Tibial nerve (tissue), 4 donors: ENCODE results near the gene S100A7A. TPM values are rescaled to one million over a fixed set of nuclear protein-coding genes. Genes with fewer than 3 reads are reported as not detected.

ENCODE experiments used
- DNase-seq, 2 donors: peaks; one replicate each; pipeline ENCODE4 v3.0.0-alpha.2; 2019; ENCODE audit warnings: low spot score in 2 of 2
- H3K27ac ChIP-seq, 4 donors: fragments of 200-600 bp; sonication (generic) in 3 of 4; one replicate each; pipeline ENCODE4 v1.5.1; 2017 to 2019; ENCODE audit warnings: mild to moderate bottlenecking in 1 of 4
- H3K27me3 ChIP-seq, 2 donors: fragments of 200-600 bp; sonication (generic) in 1 of 2; one replicate each; pipeline versions ENCODE4 v1.5.1 to v1.6.0; 2017 to 2019
- H3K36me3 ChIP-seq, 3 donors: fragments of 200-600 bp; sonication (generic); one replicate each; pipeline ENCODE4 v1.5.1; 2018 to 2019
- H3K4me1 ChIP-seq, 4 donors: fragments of 200-600 bp; sonication (generic) in 3 of 4; one replicate each; pipeline ENCODE4 v1.5.1; 2017 to 2019
- H3K4me3 ChIP-seq, 4 donors: fragments of 200-600 bp; sonication (generic) in 3 of 4; one replicate each; pipeline ENCODE4 v1.5.1; 2017 to 2019; ENCODE audit warnings: mild to moderate bottlenecking in 1 of 4, moderate library complexity in 1 of 4
- H3K9me3 ChIP-seq, 4 donors: fragments of 200-600 bp; sonication (generic) in 3 of 4; one replicate each; pipeline ENCODE4 v1.5.1; 2017 to 2019
- EP300 ChIP-seq, 2 donors: sonication (generic); formaldehyde crosslinking; IDR thresholded peaks; one replicate each; pipeline ENCODE4 v1.6.1; 2017; ENCODE audit warnings: antibody characterized with exemption in 2 of 2, mild to moderate bottlenecking in 1 of 2
- POLR2A ChIP-seq, 2 donors: fragments of 450-650 bp; IDR thresholded peaks; one replicate each; pipeline ENCODE4 v1.6.1; 2017; ENCODE audit warnings: antibody characterized with exemption in 2 of 2, mild to moderate bottlenecking in 2 of 2, moderate library complexity in 2 of 2
- WGBS, 2 donors: methylation state at CpG; one replicate each; pipeline ENCODE4 v1.1.5; 2018; 5-methylcytosine and 5-hydroxymethylcytosine counted together
- total RNA-seq, 4 donors: library from RNA; depleted of rRNA; stranded (reverse); fragments of >200 nt; gene quantifications; one replicate each; pipeline ENCODE4 v1.1.0, GENCODE V29; 2016
- TF ChIP-seq, protein P1 (sequence below), 5 experiments: fragments of 200-600 bp in 3 of 5; fragments of 450-650 bp in 2 of 5; sonication (generic) in 3 of 5; IDR thresholded peaks; one replicate each; pipeline ENCODE4 v1.5.1; 2016 to 2019; ENCODE audit warnings: antibody characterized with exemption in 5 of 5, mild to moderate bottlenecking in 3 of 5, moderate library complexity in 2 of 5

The S100A7A gene
- total RNA-seq, 4 donors from 2014 or later = not detected

- DNase-seq = no peak
These were observed 18.2 kb upstream of the S100A7A start for GRCh38 chr1:153397924-153398651.

DNA sequence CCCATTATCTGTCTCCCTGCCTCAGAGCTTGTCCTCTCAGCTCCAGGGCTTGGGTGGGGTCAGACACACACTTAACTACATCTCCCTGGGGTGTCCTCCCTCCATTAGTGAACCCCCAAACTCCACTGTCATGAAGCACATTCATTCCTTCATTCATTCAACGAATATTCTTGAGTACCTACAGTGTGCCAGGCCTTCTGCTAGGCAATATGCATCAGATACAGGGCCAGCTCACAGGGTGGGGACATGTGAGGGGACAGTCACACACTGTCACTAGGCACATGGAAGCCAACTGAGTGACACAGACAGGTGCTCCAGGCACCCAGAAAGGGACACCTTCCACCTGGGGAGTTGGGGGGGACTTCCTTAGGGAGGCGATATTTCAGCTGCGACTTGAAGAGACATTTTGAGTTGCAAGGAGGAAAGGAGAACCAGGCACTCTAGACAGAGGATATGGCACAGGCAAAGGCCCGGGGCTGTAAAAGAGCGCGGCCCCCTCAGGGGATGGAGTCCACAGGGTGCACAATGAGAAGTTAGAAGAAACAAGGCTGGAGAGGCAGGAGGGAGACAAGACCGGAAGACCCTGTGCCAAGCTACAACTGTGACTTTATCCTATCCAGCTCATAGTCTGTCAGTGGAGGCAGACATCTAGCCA, 16.8 kb upstream of the S100A7A start:
- Histone ChIP-seq H3K27ac (no peak overlapping the region), H3K9me3 (no peaks in the 10 kb centered on the region), H3K4me3 (no peak overlapping the region), H3K27me3 (peaks cover 0 to 4% of the 10 kb centered on the region in 2 donors), H3K36me3 (no peaks in the 10 kb centered on the region), H3K4me1 (no peaks in the 10 kb centered on the region)
- no peak for DNase-seq
- 85 to 87% methylated on average over 7 of the region's 7 CpGs for WGBS, 2 donors
- no peak for TF ChIP-seq POLR2A (IDR thresholded peaks at IDR 0.05)
- TF ChIP-seq, protein P1, sequence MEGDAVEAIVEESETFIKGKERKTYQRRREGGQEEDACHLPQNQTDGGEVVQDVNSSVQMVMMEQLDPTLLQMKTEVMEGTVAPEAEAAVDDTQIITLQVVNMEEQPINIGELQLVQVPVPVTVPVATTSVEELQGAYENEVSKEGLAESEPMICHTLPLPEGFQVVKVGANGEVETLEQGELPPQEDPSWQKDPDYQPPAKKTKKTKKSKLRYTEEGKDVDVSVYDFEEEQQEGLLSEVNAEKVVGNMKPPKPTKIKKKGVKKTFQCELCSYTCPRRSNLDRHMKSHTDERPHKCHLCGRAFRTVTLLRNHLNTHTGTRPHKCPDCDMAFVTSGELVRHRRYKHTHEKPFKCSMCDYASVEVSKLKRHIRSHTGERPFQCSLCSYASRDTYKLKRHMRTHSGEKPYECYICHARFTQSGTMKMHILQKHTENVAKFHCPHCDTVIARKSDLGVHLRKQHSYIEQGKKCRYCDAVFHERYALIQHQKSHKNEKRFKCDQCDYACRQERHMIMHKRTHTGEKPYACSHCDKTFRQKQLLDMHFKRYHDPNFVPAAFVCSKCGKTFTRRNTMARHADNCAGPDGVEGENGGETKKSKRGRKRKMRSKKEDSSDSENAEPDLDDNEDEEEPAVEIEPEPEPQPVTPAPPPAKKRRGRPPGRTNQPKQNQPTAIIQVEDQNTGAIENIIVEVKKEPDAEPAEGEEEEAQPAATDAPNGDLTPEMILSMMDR (IDR thresholded peaks at IDR 0.05) = no peak
- no peak for TF ChIP-seq EP300 (IDR thresholded peaks at IDR 0.05)

More at GRCh38 chr1:153397924-153398651, 18.2 kb upstream of the S100A7A start:
- H3K9me3 ChIP-seq = no peaks in the 10 kb centered on the region
- H3K36me3 ChIP-seq = no peaks in the 10 kb centered on the region
- 66 to 82% methylated on average over 6 of the region's 6 CpGs for WGBS, 2 donors
- no peaks in the 10 kb centered on the region for H3K4me1 ChIP-seq
- no peak for TF ChIP-seq POLR2A (IDR thresholded peaks at IDR 0.05)
- TF ChIP-seq EP300 (IDR thresholded peaks at IDR 0.05) = no peak
- TF ChIP-seq, protein P1 (IDR thresholded peaks at IDR 0.05) = no peak
- H3K4me3 ChIP-seq = no peak overlapping the region
- H3K27me3 ChIP-seq = peaks cover 0 to 4% of the 10 kb centered on the region in 2 donors
- H3K27ac ChIP-seq = no peak overlapping the region

- Histone ChIP-seq H3K27ac (no peak overlapping the region), H3K36me3 (no peaks in the 10 kb centered on the region), H3K4me1 (no peaks in the 10 kb centered on the region), H3K27me3 (peaks cover 0 to 4% of the 10 kb centered on the region in 2 donors), H3K9me3 (no peaks in the 10 kb centered on the region), H3K4me3 (no peak overlapping the region)
- TF ChIP-seq POLR2A (IDR thresholded peaks at IDR 0.05) (no peak), EP300 (IDR thresholded peaks at IDR 0.05) (no peak)
- TF ChIP-seq, protein P1 (IDR thresholded peaks at IDR 0.05) = no peak
- no peak for DNase-seq
- WGBS, 2 donors = 67 to 68% methylated on average over 5 of the region's 5 CpGs
These were observed 16.1 kb upstream of the S100A7A start for GRCh38 chr1:153400244-153400643.

GRCh38 chr1:153401461-153401860, 14.9 kb upstream of the S100A7A start:
- WGBS, 2 donors = 85 to 89% methylated on average over 9 of the region's 9 CpGs
- Histone ChIP-seq H3K27me3 (peaks cover 0 to 4% of the 10 kb centered on the region in 2 donors), H3K27ac (no peak overlapping the region)

More at GRCh38 chr1:153401461-153401860, 14.9 kb upstream of the S100A7A start:
- H3K9me3 ChIP-seq = no peaks in the 10 kb centered on the region
- TF ChIP-seq EP300 (IDR thresholded peaks at IDR 0.05) = no peak
- TF ChIP-seq, protein P1 (IDR thresholded peaks at IDR 0.05) = no peak
- H3K4me3 ChIP-seq = no peak overlapping the region
- H3K36me3 ChIP-seq = no peaks in the 10 kb centered on the region
- H3K4me1 ChIP-seq = no peaks in the 10 kb centered on the region
- DNase-seq = no peak
